Ammon's horn (tissue), 1 donor: ENCODE measurements around the gene KDSR.
A peak's percentile ranks its signal among the peaks of the same experiment; 100 is the strongest.

Experiments used
- DNase-seq: peaks from one replicate; pipeline ENCODE4 v3.0.0-alpha.2; 2016; ENCODE audit warnings: low spot score

KDSR gene

GRCh38 chr18:63367053-63367953 lies at the start of gene KDSR:
KDSR (minus strand) TSS chr18:63367206; CDS start chr18:63367118, 88 bp downstream.
- peak; percentile 93 for DNase-seq

GRCh38 chr18:63412953-63413352 lies 45.9 kb upstream of the KDSR start:
- no peak for DNase-seq

- DNase-seq: no peak
These were observed 43.8 kb upstream of the KDSR start for GRCh38 chr18:63410792-63411191.

- no peak for DNase-seq
These were observed 42.3 kb upstream of the KDSR start for GRCh38 chr18:63409301-63409700.

- DNase-seq: no peak
These were observed 40.7 kb upstream of the KDSR start for GRCh38 chr18:63407734-63408133.

GRCh38 chr18:63405986-63406385 lies 39.0 kb upstream of the KDSR start:
- no peak for DNase-seq

GRCh38 chr18:63402246-63403162 lies 35.5 kb upstream of the KDSR start:
- no peak for DNase-seq

- DNase-seq: no peak
These were observed 32.3 kb upstream of the KDSR start for GRCh38 chr18:63399300-63399699.

GRCh38 chr18:63397349-63397748 lies 30.3 kb upstream of the KDSR start:
- no peak for DNase-seq

- DNase-seq: no peak
These were observed 28.5 kb upstream of the KDSR start for GRCh38 chr18:63395503-63395902.

GRCh38 chr18:63394954-63395353 lies 27.9 kb upstream of the KDSR start:
- no peak for DNase-seq

GRCh38 chr18:63387861-63388260 lies 20.9 kb upstream of the KDSR start:
- DNase-seq: no peak

- DNase-seq: no peak
These were observed 15.8 kb upstream of the KDSR start for GRCh38 chr18:63382843-63383242.

GRCh38 chr18:63379639-63379962 lies 12.6 kb upstream of the KDSR start:
- no peak for DNase-seq

- DNase-seq: no peak
These were observed 12.1 kb upstream of the KDSR start for GRCh38 chr18:63378919-63379638.

GRCh38 chr18:63377275-63377980 lies 10.4 kb upstream of the KDSR start:
- no peak for DNase-seq

GRCh38 chr18:63376538-63376937 lies 9.5 kb upstream of the KDSR start:
- DNase-seq: no peak

GRCh38 chr18:63374540-63374939 lies 7.5 kb upstream of the KDSR start:
- DNase-seq: no peak

GRCh38 chr18:63373161-63373560 lies 6.2 kb upstream of the KDSR start:
- no peak for DNase-seq

- DNase-seq: no peak
These were observed 1.6 kb upstream of the KDSR start for GRCh38 chr18:63368611-63369010.

GRCh38 chr18:63366213-63367052 lies 573 bp downstream of the KDSR start:
- peak; percentile 36 for DNase-seq
